ENCODE results near the gene NUMBL.

NUMBL gene

GRCh38 chr19:40692212-40692551 lies 1.7 kb upstream of the NUMBL start:
- no peak for TF ChIP-seq CTCF (IDR thresholded peaks at IDR 0.05; ENCODE audit: low read depth, low read length)
- no peak overlapping the region for H3K4me3 ChIP-seq (ENCODE audit: low read depth, low read length)

- TF ChIP-seq CTCF (IDR thresholded peaks at IDR 0.05; ENCODE audit: low read depth, low read length) = no peak
- no peak overlapping the region for H3K4me3 ChIP-seq (ENCODE audit: low read depth, low read length)
Observed at GRCh38 chr19:40691421-40692211, 1.2 kb upstream of the NUMBL start.

GRCh38 chr19:40690693-40691420 lies 406 bp upstream of the NUMBL start:
- TF ChIP-seq CTCF (IDR thresholded peaks at IDR 0.05; ENCODE audit: low read depth, low read length) = no peak

GRCh38 chr19:40689339-40690049 lies 957 bp downstream of the NUMBL start:
- H3K4me3 ChIP-seq (ENCODE audit: low read depth, low read length) = peak overlapping the region; percentile 93

More at GRCh38 chr19:40690693-40691420, 406 bp upstream of the NUMBL start:
- H3K4me3 ChIP-seq (ENCODE audit: low read depth, low read length) = peak overlapping the region; percentile 93

GRCh38 chr19:40688987-40689338 lies 1.5 kb downstream of the NUMBL start:
- no peak for TF ChIP-seq CTCF (IDR thresholded peaks at IDR 0.05; ENCODE audit: low read depth, low read length)
- H3K4me3 ChIP-seq (ENCODE audit: low read depth, low read length) = peak overlapping the region; percentile 93

More at GRCh38 chr19:40689339-40690049, 957 bp downstream of the NUMBL start:
- TF ChIP-seq CTCF (IDR thresholded peaks at IDR 0.05; ENCODE audit: low read depth, low read length) = no peak

- no peak for TF ChIP-seq CTCF (IDR thresholded peaks at IDR 0.05; ENCODE audit: low read depth, low read length)
- H3K4me3 ChIP-seq (ENCODE audit: low read depth, low read length) = peak overlapping the region; percentile 93
Observed at GRCh38 chr19:40688309-40688708, 2.1 kb downstream of the NUMBL start.
